Activated T-helper 1 cell treated with anti-CD3 and anti-CD28 coated beads, Interleukin-2, amount 50 U/mL, for 16 hours (primary cell): ENCODE data around the gene COX6A2.
"Not testable (repeated sequence)": the region's sequence is repeated elsewhere in the genome, so short reads cannot be mapped to it uniquely, and the experiment has no call there.

ENCODE experiments used
- DNase-seq, 2 donors: peaks; one replicate each; pipeline ENCODE4 v3.0.0-alpha.2; 2020; ENCODE audit warnings: low read depth in 1 of 2, low spot score in 1 of 2

Gene COX6A2

DNA sequence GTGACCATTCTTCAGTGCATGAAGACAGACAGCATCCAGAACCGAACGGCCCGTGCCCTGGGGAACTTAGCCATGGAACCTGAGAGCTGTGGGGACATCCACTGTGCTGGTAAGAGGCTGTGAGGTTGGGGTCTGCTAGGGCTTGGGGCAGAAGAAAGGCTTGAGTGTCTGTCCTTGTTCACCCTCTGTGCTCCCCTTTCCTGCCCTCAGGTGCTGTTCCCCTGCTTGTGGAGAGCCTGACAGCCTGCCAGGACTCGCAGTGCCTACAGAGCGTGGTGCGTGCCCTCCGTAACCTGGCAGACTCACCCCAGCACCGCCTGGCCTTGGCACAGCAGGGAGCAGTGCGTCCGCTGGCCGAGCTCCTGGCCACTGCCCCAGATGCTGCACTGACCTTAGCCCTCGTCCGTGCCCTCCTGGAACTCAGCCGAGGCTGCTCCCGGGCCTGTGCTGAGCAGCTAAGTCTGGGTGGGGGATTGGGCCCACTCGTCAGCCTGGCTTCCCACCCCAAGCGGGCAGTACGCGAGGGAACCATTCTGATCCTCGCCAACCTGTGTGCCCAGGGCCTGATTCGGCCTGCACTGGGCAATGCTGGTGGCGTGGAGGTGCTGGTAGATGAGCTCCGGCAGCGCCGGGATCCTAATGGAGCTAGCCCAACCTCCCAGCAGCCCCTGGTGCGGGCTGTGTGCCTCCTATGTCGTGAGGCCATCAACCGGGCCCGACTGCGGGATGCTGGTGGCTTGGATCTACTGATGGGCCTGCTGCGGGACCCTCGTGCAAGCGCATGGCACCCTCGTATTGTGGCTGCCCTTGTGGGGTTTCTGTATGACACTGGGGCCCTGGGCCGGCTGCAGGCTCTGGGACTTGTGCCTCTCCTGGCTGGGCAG is 34.0 kb upstream of the COX6A2 start:
- no peak for DNase-seq

DNA sequence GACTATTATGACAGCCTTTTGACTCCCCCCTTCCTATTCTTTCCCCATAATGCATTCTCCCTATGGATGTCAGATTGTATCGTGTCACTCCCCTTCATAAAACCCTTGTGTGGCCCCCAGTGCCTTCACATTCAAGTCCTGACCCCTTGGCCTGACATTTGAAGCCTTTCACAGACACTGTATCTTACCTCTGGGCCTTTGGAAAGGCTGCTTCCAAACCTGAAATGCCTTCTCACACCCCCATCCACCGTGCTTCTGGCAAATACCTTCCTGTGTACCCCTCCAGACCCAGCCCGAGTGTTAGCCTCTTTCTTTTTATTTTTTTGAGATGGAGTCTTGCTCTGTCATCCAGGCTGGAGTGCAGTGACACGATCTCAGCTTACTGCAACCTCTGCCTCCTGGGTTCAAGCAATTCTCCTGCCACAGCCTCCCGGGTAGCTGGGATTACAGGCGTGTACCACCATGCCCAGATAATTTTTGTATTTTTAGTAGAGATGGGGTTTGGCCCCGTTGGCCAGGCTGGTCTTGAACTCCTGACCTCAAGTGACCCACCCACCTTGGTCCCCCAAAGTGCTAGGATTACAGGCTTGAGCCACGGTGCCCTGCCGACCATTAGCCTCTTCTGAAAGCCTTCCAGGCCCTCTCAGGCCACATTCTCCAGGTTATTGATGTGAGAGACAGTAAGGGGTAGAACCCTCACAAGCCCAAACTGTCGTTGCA is 33.2 kb upstream of the COX6A2 start:
- no peak for DNase-seq

DNA sequence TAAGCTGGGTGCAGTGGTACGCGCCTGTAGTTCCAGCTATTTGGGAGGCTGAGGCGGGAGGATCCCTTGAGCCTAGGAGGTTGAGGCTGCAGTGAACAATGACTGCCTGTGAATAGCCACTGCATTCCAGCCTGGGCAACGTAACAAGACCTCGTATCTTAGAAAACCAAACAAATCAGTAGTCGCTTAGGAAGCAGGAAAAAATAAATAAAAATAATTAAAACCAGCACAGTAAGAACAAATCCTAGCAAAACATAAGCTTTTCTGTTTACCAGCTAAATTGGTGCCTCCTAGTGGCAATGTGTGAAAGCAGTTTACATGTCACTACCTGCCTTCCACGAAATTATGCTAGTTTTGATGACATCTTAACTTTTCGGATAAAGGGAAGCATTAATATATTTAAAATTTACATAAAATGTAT is 32.4 kb upstream of the COX6A2 start:
- DNase-seq: no peak

DNA sequence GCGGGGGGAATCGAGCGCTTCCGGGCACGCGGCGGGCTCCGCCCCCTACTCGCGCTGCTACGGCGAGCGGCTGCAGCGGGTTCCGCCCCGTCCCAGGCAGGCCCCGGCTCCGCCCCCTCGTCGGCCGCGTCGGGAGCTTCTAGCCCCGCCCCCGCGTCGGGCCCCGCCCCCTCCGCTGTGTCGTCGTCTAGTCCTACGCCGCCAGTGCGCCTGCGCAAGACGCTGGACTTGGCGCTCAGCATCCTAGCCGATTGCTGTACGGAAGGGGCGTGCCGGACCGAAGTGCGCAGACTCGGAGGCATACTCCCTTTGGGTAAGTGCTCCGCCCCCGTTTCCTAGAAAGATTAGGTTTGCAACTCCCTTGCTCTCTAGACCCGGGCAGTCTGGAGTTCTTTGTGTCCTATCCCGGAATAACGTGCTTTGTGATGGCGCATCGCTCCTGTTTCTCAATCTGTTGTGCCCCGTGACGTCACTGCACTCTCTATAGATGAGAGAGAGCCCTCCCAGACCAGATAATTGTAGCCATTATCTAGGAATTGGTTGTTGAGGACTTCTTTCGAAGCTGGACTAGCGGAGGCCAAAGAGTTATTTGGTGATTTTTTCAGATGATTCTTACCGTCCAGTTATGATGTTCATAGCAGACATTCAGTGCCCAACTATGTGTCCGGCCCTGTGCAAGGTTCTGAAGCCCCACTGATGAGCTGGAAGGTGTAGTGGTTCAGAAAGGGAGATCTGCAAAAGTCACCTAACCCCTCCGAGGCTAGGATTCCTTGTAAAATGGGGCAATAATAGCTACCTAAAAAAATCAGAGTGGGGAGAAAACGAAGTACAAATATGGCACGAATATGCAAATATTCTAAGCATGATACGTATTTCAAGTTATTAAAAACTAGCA is 31.8 kb upstream of the COX6A2 start:
- peak; percentile 99 to 100 for DNase-seq

DNA sequence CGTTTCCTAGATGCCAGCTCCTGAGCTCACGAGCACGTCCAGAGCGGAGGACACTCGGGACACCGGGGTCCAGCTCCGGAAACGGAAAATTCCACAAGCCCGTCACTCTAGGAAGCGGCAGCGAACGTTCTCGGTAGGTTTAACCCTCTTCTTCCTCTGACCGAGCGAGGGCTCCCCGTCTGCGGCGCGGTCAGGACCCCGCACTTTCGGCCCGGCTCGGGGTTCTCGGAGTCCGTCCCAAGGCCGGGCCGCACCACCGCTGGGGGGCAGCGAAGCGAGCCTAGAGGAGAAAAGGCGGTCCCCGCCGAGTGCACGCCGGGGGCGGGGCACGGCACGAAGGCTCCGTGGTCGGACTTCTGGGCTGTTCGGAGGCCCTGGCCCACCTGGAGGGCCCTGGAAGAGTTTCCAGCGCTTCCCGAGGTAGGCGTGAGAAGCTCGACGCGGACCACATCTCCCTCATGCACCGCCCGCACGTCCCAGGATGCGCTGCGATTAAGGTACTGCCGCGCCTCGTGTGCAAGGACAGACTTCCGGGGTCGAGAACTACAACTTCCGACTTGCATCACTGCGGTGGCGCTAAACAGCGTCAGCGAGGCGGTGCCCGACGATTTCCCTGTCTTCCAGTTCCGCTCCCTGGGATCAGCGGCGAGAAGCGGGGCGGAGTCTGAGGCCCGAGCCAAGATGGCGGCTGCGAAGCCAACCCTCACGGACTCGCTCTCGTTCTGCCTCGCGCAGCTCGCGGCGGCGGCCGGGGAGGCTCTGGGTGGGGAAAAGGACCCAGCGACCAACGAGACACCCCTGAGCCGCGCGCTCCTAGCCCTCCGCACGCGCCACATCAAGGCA is 30.9 kb upstream of the COX6A2 start, which contains the start of gene ARMC5:
ARMC5 (plus strand) TSS at position 658 of the 843 bp plus-strand sequence; CDS start at position 682, 24 bp downstream.
- DNase-seq: peak; percentile 91 to 95

DNA sequence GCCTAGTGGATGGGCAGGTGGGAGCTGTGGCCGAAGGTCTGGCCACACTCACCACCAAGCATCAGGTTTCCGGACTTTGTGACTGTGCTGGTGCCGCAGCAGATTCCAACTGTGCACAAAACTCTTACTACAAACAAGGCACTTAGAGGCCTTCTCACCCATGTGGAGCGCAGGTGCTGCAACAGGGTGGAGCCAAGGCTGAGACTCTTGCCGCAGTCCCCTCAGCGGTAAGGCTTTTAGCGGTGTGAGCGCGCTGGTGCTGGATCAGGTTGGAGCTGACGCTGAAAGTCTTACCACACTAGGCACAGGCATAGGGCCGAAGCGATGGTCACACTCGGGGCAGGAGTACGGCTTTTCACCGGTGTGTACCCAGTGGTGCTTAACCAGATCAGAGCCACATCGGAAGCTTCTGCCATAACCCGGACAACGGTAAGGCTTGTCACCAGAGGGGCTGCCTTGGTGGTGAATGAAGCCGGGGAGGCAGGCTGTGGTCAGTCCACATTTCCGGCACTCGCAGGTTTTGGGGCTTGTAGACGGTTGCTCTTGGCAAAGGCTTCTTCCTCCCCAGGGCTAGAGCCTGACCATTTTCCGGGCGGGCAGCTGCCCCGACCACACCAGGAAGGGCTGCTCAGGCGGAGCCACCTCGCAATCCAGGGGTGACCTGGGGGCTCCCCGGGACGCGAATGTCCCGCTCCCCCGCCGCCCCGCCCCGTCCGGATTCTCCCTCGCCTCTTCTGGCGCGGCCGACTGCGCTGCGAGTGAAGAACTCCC is 30.1 kb upstream of the COX6A2 start:
- peak in 1 of 2 donors; percentile 36 for DNase-seq

DNA sequence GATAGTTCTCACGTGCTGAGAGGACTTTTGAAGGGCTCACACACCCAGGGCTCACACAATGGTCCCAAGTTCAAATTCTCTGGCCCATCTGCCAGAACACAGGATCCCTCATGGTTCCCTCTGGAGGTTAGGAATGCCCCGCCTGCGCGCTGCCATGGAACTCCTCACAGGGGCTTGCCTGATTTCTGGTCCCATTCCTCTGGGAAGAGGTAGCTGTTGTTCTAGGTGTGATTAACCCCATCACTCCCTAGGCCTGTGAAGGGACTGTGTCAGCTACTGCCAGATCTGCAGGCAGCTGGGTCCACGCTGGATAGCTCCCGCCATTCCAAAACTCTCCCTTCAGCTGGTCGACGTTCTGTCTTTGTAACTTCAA is 28.8 kb upstream of the COX6A2 start:
- no peak for DNase-seq

DNA sequence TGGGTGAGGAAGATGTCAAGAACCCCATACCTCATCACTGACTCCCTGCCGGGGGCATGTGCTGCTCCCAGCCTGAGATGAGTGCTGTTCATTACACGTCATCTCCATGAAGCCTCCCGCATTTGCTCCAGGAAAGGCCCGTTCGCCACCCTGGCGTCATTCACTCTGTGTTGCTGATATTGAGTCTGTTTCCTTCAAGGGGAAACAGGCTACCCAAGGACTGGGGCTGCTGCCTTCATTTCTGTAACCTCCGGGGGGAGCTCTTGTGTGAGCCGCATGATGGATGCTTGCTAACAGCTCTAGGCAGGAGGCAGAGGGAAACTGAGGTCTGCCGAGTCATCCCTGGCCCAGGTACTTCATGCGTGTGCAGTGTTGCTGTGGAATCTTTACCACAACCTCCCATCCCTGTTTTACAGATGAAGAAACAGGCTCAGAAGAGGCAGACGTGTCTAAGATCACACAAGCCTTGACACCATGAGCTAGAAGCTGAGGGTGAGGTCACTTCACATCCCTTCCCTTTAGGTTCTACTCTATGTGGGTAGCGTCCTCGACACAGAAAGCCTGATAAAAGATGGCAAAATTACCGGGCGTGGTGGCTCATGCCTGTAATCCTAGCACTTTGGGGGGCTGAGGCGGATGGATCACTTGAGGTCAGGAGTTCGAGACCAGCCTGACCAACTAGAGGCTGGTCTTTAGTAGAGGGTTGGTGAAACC is 27.6 kb upstream of the COX6A2 start:
- DNase-seq: no peak

DNA sequence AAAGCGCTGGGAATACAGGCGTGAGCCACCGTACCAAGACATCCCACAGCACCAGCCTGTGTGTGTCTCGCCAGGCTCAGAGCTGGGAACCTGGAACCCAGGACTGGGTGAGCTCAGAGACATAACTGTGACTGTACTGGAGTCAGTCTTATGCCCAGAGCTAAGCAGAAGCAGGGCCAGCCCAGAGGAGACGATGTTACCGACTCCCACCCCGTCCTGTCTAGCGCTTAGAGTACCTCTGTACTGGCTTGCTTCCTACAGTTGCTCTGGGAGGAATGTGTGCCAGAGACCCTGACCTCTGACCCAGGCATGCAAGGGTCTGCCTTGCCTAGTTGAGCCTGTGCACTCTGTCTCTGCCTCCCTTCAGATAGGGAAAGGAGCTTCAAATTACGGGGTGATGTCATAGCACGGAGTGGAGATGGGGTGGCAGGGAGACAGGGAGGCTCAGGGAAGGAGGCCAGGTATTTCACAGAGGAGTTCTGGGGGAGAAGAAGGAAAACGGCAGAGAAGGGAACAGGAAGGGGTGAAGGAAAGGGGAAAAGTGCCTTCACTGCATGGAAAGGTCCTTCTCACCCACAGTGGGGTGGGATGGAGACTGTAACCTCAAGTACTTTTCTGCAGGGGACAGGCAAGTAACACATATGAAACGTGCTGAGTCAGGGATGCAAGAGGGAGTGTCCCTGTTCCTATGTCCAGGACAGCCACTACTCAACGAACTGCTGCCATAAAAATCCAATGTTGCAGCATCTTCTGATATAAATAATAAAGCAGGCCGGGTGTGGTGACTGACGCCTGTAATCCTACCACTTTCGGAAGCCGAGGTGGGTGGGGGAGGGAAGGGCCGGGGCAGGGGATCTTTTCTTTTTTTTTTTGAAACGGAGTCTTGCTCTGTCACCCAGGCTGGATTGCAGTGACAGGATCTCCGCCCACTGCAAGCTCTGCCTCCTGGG is 25.4 kb upstream of the COX6A2 start:
- no peak for DNase-seq

DNA sequence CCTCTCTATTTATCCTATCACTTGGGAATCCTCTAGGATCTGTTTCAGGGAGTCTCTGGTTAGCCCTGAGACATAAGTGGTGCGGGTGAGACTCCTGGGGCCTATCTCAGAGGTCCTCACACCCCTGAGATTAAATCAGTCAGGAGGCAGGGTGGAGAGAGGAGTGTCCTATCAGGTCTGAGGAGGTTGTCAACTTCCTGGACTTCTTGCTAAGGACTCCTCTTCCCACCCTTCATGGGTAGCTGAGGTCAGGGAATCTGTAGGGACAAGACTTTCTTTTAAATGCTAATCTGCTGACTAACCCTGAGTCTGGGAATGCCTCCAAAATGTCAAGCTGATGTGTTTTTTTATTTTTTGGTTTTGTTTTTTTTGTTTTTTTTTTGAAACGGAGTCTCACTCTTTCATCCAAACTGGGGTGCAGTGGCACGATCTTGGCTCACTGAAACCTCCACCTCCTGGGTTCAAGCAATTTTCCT is 24.5 kb upstream of the COX6A2 start:
- no peak for DNase-seq

DNA sequence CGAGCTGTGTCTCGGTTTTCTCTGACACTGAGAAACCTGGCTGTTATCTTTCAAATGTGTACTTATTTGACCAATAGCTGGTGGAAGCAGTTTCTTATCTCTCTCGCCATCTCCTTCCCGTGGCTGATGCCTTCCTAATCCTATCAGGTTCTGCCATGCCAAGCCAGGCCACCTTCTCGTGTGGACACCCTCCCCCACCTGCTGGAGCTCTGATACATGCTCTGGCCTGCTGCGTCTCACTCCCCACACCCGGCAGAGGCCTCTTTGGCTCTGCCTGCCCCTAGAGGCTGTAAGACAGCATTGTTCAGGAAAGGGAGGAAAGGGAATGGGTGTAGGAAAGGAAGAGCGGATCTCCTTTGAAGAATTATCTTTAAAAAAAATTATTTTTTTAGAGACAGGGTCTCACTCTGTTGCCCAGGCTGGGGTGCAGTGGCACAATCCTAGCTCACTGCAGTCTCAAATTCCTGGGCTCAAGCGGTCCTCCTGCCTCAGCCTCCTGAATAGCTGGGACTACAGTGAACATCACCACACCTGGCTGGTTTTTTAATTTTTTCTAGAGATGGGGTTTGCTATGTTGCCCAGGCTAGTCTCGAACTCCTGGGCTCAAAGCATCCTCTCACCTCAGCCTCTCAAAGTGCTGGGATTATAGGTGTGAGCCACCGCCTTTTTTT is 23.7 kb upstream of the COX6A2 start:
- DNase-seq: no peak

DNA sequence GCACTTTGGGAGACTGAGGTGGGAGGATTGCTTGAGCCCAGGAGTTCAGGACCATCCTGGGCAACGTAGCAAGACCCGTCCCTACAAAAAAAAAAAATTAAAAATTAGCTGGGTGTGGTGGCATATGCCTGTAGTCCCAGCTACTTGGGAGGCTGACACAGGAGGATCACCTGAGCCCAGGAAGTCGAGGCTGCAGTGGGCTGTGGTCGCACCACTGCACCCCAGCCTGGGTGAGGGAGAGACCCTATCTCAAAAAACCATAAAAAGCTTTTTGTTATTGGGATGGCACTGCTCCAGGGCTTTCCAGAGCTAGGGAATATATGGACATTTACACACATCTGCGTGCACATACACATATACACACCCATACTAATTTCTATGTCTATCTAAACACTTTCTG is 23.0 kb upstream of the COX6A2 start:
- no peak for DNase-seq

DNA sequence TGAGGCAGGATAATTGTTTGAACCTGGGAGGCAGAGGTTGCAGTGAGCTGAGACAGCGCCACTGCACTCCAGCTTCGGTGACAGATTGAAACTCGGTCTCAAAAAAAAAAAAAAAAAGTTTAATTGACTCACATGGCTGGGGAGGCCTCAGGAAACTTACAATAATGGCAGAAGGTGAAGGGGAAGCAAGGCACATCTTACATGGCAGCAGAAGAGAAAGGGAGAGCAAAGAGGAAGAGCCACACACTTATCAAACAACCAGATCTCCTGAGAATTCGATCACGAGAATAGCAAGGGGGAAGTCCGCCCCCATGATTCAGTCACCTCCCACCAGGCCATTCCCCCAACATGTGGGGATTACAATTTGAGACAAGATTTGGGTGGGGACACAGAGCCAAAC is 17.8 kb upstream of the COX6A2 start:
- not testable (repeated sequence) for DNase-seq

DNA sequence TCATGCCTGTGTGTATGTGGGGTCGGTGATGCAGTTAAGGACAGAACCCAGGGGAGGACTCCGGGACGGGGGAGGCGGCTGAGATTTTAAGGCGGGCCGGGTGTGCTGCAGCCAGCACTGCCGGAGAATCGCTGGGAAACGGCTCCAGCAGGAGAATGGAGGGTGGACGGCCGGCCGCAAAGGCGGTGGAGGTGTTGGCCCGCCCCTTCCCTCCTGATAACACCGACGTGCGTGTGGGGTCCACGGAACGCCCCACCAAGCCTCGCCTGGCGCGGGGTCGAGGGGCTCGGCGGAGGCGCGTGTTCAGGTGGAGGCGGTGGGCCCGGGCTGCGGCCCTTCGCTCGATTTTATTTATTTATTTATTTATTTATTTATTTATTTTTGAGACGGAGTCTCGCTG is 13.8 kb upstream of the COX6A2 start:
- no peak for DNase-seq

DNA sequence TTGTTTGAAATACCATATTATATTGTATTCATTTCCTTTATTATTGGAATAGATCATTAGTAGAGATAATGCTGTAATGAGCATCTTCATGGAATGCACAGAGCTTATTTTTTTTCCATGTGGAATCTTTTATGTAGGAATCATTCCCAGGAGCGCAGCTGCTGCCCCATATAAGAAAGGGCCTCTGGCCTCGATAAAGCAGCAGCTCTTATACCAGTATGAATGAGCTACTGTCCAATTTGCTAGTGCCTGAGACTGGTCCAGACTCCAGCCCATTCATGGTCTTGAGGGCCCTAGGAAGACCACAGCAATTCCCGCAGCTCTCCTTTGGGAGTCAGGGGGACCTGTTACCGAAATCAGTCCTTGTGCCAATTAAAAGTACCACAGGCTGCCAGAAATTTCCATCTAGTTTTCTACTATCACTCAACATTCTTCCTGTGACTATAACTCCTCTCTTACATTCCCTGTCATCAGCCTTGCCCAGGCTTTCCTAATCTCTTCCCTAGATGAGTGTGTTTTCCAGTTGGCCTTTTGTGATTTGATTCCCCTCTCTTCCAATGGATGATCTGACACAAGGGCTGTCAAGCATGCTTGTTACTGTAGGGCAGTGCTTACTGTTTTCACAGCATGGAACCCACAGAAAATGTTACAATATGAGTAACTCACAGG is 12.5 kb upstream of the COX6A2 start:
- DNase-seq: no peak

DNA sequence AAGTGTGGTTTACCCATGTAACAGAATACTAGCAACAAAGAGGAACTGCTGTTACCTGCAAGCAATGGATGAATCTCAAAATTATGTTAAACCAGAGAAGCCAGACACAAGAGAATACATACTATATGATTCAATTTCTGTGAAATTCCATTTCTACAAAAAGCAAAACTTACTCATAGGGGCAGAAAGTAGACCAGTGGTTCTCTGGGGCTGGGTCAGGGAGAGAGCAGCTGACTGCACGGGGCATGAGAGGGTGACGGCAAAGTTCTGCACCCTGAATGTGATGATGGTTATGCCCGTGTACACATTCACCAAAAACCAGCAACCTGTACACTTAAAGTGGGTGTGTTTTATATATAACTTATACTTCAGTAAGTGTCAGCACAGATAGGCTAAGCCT is 11.4 kb upstream of the COX6A2 start:
- no peak for DNase-seq

DNA sequence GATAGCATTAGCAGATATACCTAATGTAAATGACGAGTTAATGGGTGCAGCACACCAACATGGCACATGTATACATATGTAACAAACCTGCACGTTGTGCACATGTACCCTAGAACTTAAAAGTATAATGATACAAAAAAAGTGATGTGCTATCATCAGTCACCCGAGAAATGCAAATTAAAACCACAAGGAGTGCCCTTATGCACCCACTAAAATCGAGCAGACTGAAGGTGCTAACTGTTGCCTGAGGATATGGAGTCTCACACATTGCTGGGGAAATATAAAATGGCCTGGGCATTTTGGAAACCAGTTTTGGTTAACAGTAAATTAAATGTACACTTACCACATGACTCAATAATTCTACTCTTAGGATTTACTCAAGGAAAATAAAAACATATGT is 10.9 kb upstream of the COX6A2 start:
- DNase-seq: not testable (repeated sequence)
